WTC11 (cell line): ENCODE results near the gene GTF3C1.

Experiments
- ATF6 ChIP-seq: sonication (generic); formaldehyde crosslinking; IDR thresholded peaks from 2 replicates; pipeline ENCODE4 v1.8.1; 2023; ENCODE audit warnings: mild to moderate bottlenecking, missing genetic modification reagents
- CREM ChIP-seq: sonication (generic); formaldehyde crosslinking; IDR thresholded peaks from 2 replicates; pipeline ENCODE4 v1.8.1; 2022; ENCODE audit warnings: mild to moderate bottlenecking, missing genetic modification reagents, moderate library complexity
- CTCF ChIP-seq: fragments of 200-600 bp; IDR thresholded peaks from 2 replicates; pipeline ENCODE4 v1.8.0; 2022; ENCODE audit warnings: antibody characterized with exemption
- GRHL2 ChIP-seq: fragments of 250-450 bp; sonication (Bioruptor Pico); IDR thresholded peaks from 2 replicates; pipeline ENCODE4 v1.8.0; 2022; ENCODE audit warnings: mild to moderate bottlenecking, moderate library complexity; ENCODE audit not compliant: insufficient replicate concordance, severe bottlenecking
- IRF1 ChIP-seq: sonication (generic); formaldehyde crosslinking; IDR thresholded peaks from 2 replicates; pipeline ENCODE4 v1.8.0; 2023; ENCODE audit warnings: missing genetic modification reagents
- JUN ChIP-seq: sonication (generic); formaldehyde crosslinking; IDR thresholded peaks from 2 replicates; pipeline ENCODE4 v1.8.0; 2023; ENCODE audit warnings: mild to moderate bottlenecking, missing genetic modification reagents
- KAT7 ChIP-seq: sonication (generic); formaldehyde crosslinking; IDR thresholded peaks from 2 replicates; pipeline ENCODE4 v1.8.1; 2023; ENCODE audit warnings: missing genetic modification reagents, mild to moderate bottlenecking, borderline replicate concordance
- MXD4 ChIP-seq: fragments of 250-450 bp; sonication (Bioruptor Pico); IDR thresholded peaks from 2 replicates; pipeline ENCODE4 v1.8.0; 2021; ENCODE audit warnings: mild to moderate bottlenecking, moderate library complexity, borderline replicate concordance
- MYBL2 ChIP-seq: sonication (generic); formaldehyde crosslinking; IDR thresholded peaks from 2 replicates; pipeline ENCODE4 v1.8.1; 2023; ENCODE audit warnings: mild to moderate bottlenecking, moderate library complexity, missing genetic modification reagents
- NR3C1 ChIP-seq: sonication (generic); formaldehyde crosslinking; conservative IDR thresholded peaks from 2 replicates; pipeline ENCODE4 v1.8.1; 2023; ENCODE audit warnings: low read depth, mild to moderate bottlenecking, missing genetic modification reagents
- OVOL2 ChIP-seq: fragments of 250-450 bp; sonication (Bioruptor Pico); IDR thresholded peaks from 2 replicates; pipeline ENCODE4 v1.9.0; 2021; ENCODE audit warnings: mild to moderate bottlenecking, borderline replicate concordance
- ZMAT4 ChIP-seq: fragments of 250-450 bp; sonication (Bioruptor Pico); IDR thresholded peaks from 2 replicates; pipeline ENCODE4 v1.9.0; 2021; ENCODE audit warnings: mild to moderate bottlenecking
- ZNF423 ChIP-seq: fragments of 250-450 bp; sonication (Bioruptor Pico); IDR thresholded peaks from 2 replicates; pipeline ENCODE4 v2.1.2; 2022; ENCODE audit warnings: mild to moderate bottlenecking, moderate library complexity
- ZNF671 ChIP-seq: fragments of 250-450 bp; sonication (Bioruptor Pico); IDR thresholded peaks from 2 replicates; pipeline ENCODE4 v1.8.0; 2021; ENCODE audit warnings: mild to moderate bottlenecking

DNA sequence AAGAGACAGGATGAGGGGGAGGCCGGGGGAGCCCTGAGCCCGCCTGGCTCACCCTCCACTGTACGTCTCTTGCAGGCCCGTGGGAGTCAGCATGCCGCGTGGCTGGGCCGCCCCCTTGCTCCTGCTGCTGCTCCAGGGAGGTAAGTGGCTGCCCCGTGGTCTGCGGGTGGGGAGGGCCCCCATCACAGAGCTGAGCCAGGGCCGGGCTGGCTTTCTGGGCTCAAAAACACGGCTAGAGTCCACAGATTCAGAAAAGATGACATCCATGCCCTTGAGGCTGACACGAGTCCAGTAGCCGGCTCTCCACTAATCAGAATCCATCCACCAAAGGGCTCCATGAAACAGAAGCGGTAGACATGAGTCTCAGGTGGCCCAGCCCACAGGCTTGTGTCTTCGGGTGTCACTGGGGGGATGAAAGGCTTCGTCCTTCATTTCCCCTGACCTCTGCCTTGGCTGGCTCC, 119.7 kb downstream of the GTF3C1 start:
- TF ChIP-seq ATF6 (CRISPR knock-in tag) (no peak), CTCF (no peak), NR3C1 (no peak), JUN (CRISPR knock-in tag) (no peak), MXD4 (CRISPR knock-in tag) (no peak), IRF1 (no peak), ZNF423 (CRISPR knock-in tag) (no peak), GRHL2 (CRISPR knock-in tag) (no peak), MYBL2 (CRISPR knock-in tag) (no peak), ZNF671 (CRISPR knock-in tag) (no peak), OVOL2 (CRISPR knock-in tag) (no peak), CREM (CRISPR knock-in tag) (no peak), ZMAT4 (CRISPR knock-in tag) (no peak), KAT7 (CRISPR knock-in tag) (no peak)
